Duodenal mucosa (tissue), 2 donors: ENCODE measurements around the gene HSD11B2.

Experiments
- H3K27ac ChIP-seq: one replicate; pipeline ENCODE4 v1.7.0; 2013; ENCODE audit warnings: low read depth, low read length
- H3K27me3 ChIP-seq, 2 donors: one replicate each; pipeline ENCODE4 v1.7.0; 2013; ENCODE audit warnings: low read length in 2 of 2, control low read depth in 1 of 2; ENCODE audit not compliant: insufficient read depth in 2 of 2, control insufficient read depth in 1 of 2
- H3K36me3 ChIP-seq, 2 donors: one replicate each; pipeline ENCODE4 v1.7.0; 2013; ENCODE audit warnings: low read length in 2 of 2, control low read depth in 1 of 2; ENCODE audit not compliant: insufficient read depth in 2 of 2, control insufficient read depth in 1 of 2
- H3K4me1 ChIP-seq, 2 donors: one replicate each; pipeline ENCODE4 v1.7.0; 2013; ENCODE audit warnings: low read length in 2 of 2, control low read depth in 1 of 2; ENCODE audit not compliant: insufficient read depth in 2 of 2, control insufficient read depth in 1 of 2
- H3K4me3 ChIP-seq, 2 donors: one replicate each; pipeline ENCODE4 v1.7.0; 2013; ENCODE audit warnings: low read length in 2 of 2, low read depth in 1 of 2
- H3K9ac ChIP-seq, 2 donors: one replicate each; pipeline ENCODE4 v1.7.0; 2013; ENCODE audit warnings: low read length in 2 of 2, low read depth in 1 of 2
- H3K9me3 ChIP-seq, 2 donors: one replicate each; pipeline ENCODE4 v1.7.0; 2013; ENCODE audit warnings: low read length in 2 of 2, control low read depth in 1 of 2; ENCODE audit not compliant: control insufficient read depth in 1 of 2

The HSD11B2 gene

GRCh38 chr16:67417333-67418061, 13.4 kb upstream of the HSD11B2 start:
- peaks cover 6 to 12% of the 10 kb centered on the region in 2 donors for H3K4me1 ChIP-seq
- no peaks in the 10 kb centered on the region for H3K36me3 ChIP-seq
- H3K27ac ChIP-seq: no peak overlapping the region
- H3K4me3 ChIP-seq: no peak overlapping the region
- H3K9ac ChIP-seq: no peak overlapping the region
- no peaks in the 10 kb centered on the region for H3K9me3 ChIP-seq
- no peaks in the 10 kb centered on the region for H3K27me3 ChIP-seq

- H3K9ac ChIP-seq: no peak overlapping the region
- no peaks in the 10 kb centered on the region for H3K36me3 ChIP-seq
- no peak overlapping the region for H3K27ac ChIP-seq
- H3K4me1 ChIP-seq: peaks cover 0 to 7% of the 10 kb centered on the region in 2 donors
- no peaks in the 10 kb centered on the region for H3K9me3 ChIP-seq
- no peak overlapping the region for H3K4me3 ChIP-seq
- peaks cover under 1 to 3% of the 10 kb centered on the region in 2 donors for H3K27me3 ChIP-seq
Measured at GRCh38 chr16:67419502-67419901, 11.4 kb upstream of the HSD11B2 start.

- Histone ChIP-seq H3K4me3 (no peak overlapping the region), H3K9ac (no peak overlapping the region), H3K36me3 (no peaks in the 10 kb centered on the region), H3K4me1 (peaks cover 0 to 7% of the 10 kb centered on the region in 2 donors), H3K27ac (no peak overlapping the region), H3K27me3 (peaks cover 5 to 8% of the 10 kb centered on the region in 2 donors), H3K9me3 (no peaks in the 10 kb centered on the region)
Measured at GRCh38 chr16:67419931-67420330, 11.0 kb upstream of the HSD11B2 start.

GRCh38 chr16:67421030-67421429, 9.9 kb upstream of the HSD11B2 start:
- Histone ChIP-seq H3K9ac (no peak overlapping the region), H3K4me1 (peaks cover 0 to 7% of the 10 kb centered on the region in 2 donors), H3K27me3 (peaks cover 8 to 14% of the 10 kb centered on the region in 2 donors), H3K36me3 (no peaks in the 10 kb centered on the region), H3K9me3 (no peaks in the 10 kb centered on the region), H3K4me3 (no peak overlapping the region), H3K27ac (no peak overlapping the region)

GRCh38 chr16:67423015-67423414, 7.9 kb upstream of the HSD11B2 start:
- Histone ChIP-seq H3K36me3 (no peaks in the 10 kb centered on the region), H3K4me3 (no peak overlapping the region), H3K9me3 (no peaks in the 10 kb centered on the region), H3K27me3 (peaks cover 8 to 14% of the 10 kb centered on the region in 2 donors), H3K9ac (no peak overlapping the region), H3K27ac (no peak overlapping the region), H3K4me1 (peaks cover 0 to 4% of the 10 kb centered on the region in 2 donors)

GRCh38 chr16:67423611-67424260, 7.2 kb upstream of the HSD11B2 start:
- Histone ChIP-seq H3K4me1 (peaks cover 7 to 11% of the 10 kb centered on the region in 2 donors), H3K9me3 (no peaks in the 10 kb centered on the region), H3K36me3 (no peaks in the 10 kb centered on the region), H3K27ac (no peak overlapping the region), H3K9ac (no peak overlapping the region), H3K4me3 (no peak overlapping the region), H3K27me3 (peaks cover 8 to 14% of the 10 kb centered on the region in 2 donors)

GRCh38 chr16:67424261-67424615, 6.7 kb upstream of the HSD11B2 start:
- Histone ChIP-seq H3K36me3 (no peaks in the 10 kb centered on the region), H3K9me3 (no peaks in the 10 kb centered on the region), H3K9ac (no peak overlapping the region), H3K4me1 (peaks cover 12 to 16% of the 10 kb centered on the region in 2 donors), H3K27me3 (peaks cover 8 to 14% of the 10 kb centered on the region in 2 donors), H3K27ac (no peak overlapping the region), H3K4me3 (no peak overlapping the region)

GRCh38 chr16:67425061-67425460, 5.9 kb upstream of the HSD11B2 start:
- Histone ChIP-seq H3K27ac (no peak overlapping the region), H3K9ac (no peak overlapping the region), H3K36me3 (no peaks in the 10 kb centered on the region), H3K4me1 (peaks cover 18 to 19% of the 10 kb centered on the region in 2 donors), H3K27me3 (peaks cover 8 to 14% of the 10 kb centered on the region in 2 donors), H3K4me3 (no peak overlapping the region), H3K9me3 (no peaks in the 10 kb centered on the region)

- Histone ChIP-seq H3K27me3 (peaks cover 8 to 14% of the 10 kb centered on the region in 2 donors), H3K9me3 (no peaks in the 10 kb centered on the region), H3K4me1 (peaks cover 19 to 23% of the 10 kb centered on the region in 2 donors), H3K9ac (no peak overlapping the region), H3K36me3 (no peaks in the 10 kb centered on the region), H3K4me3 (no peak overlapping the region), H3K27ac (no peak overlapping the region)
Measured at GRCh38 chr16:67425580-67425979, 5.3 kb upstream of the HSD11B2 start.

- Histone ChIP-seq H3K27ac (no peak overlapping the region), H3K4me1 (peaks cover 19 to 23% of the 10 kb centered on the region in 2 donors), H3K4me3 (no peak overlapping the region), H3K27me3 (peaks cover 8 to 14% of the 10 kb centered on the region in 2 donors), H3K9ac (no peak overlapping the region), H3K9me3 (no peaks in the 10 kb centered on the region), H3K36me3 (no peaks in the 10 kb centered on the region)
Measured at GRCh38 chr16:67426022-67426421, 4.9 kb upstream of the HSD11B2 start.
